Stimulated activated CD4-positive, alpha-beta T cell treated with anti-CD3 and anti-CD28 coated beads, Interleukin-4, amount 100 ng/mL, for 48 hours (primary cell): ENCODE results near the gene PPFIA3.
"Not testable (repeated sequence)": the region's sequence is repeated elsewhere in the genome, so short reads cannot be mapped to it uniquely, and the experiment has no call there.

ENCODE experiments used
- DNase-seq, 2 donors: peaks; one replicate each; pipeline ENCODE4 v3.0.0-alpha.2; 2020; ENCODE audit warnings: low read depth in 2 of 2

PPFIA3 gene

GRCh38 chr19:49119411-49120324, at the start of gene PPFIA3:
Gene PPFIA3, plus strand, starts transcription at chr19:49119544. Its CDS starts 8,330 bp downstream, at chr19:49127874.
- no peak for DNase-seq

- no peak for DNase-seq
Observed at GRCh38 chr19:49070416-49070815, 48.9 kb upstream of the PPFIA3 start.

- DNase-seq, result no peak
Observed at GRCh38 chr19:49071860-49072547, 47.3 kb upstream of the PPFIA3 start.

GRCh38 chr19:49073514-49074378, 45.6 kb upstream of the PPFIA3 start:
- DNase-seq, result no peak

GRCh38 chr19:49074869-49075268, 44.5 kb upstream of the PPFIA3 start:
- not testable (repeated sequence) for DNase-seq

GRCh38 chr19:49080392-49080791, 39.0 kb upstream of the PPFIA3 start:
- no peak for DNase-seq

- DNase-seq, result no peak
Observed at GRCh38 chr19:49081273-49081672, 38.1 kb upstream of the PPFIA3 start.

GRCh38 chr19:49084206-49085019, 34.9 kb upstream of the PPFIA3 start:
- no peak for DNase-seq

GRCh38 chr19:49085020-49085867, 34.1 kb upstream of the PPFIA3 start, which contains the start of gene SNRNP70:
Gene SNRNP70, plus strand, starts transcription at chr19:49085451. Its CDS starts 964 bp downstream, at chr19:49086415.
- DNase-seq, result peak; percentile 98

GRCh38 chr19:49085868-49086232, 33.5 kb upstream of the PPFIA3 start:
- DNase-seq, result no peak

GRCh38 chr19:49086296-49086695, 33.0 kb upstream of the PPFIA3 start:
- DNase-seq, result no peak

GRCh38 chr19:49091391-49092038, 27.8 kb upstream of the PPFIA3 start:
- DNase-seq, result no peak

- DNase-seq, result no peak
Observed at GRCh38 chr19:49092686-49093085, 26.7 kb upstream of the PPFIA3 start.

- no peak for DNase-seq
Observed at GRCh38 chr19:49094505-49095482, 24.6 kb upstream of the PPFIA3 start.

GRCh38 chr19:49097453-49098288, 21.7 kb upstream of the PPFIA3 start:
- peak; percentile 47 to 53 for DNase-seq

- DNase-seq, result no peak
Observed at GRCh38 chr19:49098795-49099194, 20.5 kb upstream of the PPFIA3 start.

GRCh38 chr19:49101160-49101559, 18.2 kb upstream of the PPFIA3 start:
- DNase-seq, result no peak
